SK-N-SH (cell line): ENCODE results near the gene REV1.

Experiments used
- CTCF ChIP-seq: fragments of 200-600 bp; sonication (generic); IDR thresholded peaks from 2 replicates; pipeline ENCODE4 v1.6.1; 2017; ENCODE audit warnings: antibody characterized with exemption, mild to moderate bottlenecking, moderate library complexity
- EZH2phosphoT487 ChIP-seq: fragments of 200-600 bp; sonication (generic); IDR thresholded peaks from 2 replicates; pipeline ENCODE4 v1.6.1; 2017; ENCODE audit warnings: low read depth, mixed run types, mild to moderate bottlenecking, antibody characterized with exemption, moderate library complexity, borderline replicate concordance
- FOXJ3 ChIP-seq: sonication (generic); formaldehyde crosslinking; IDR thresholded peaks from 2 replicates; pipeline ENCODE4 v1.5.1; 2020; ENCODE audit warnings: mild to moderate bottlenecking, missing genetic modification reagents
- GABPA ChIP-seq: IDR thresholded peaks from 2 replicates; pipeline ENCODE4 v1.4.0; 2012; ENCODE audit warnings: low read depth, mild to moderate bottlenecking
- NFIC ChIP-seq: IDR thresholded peaks from 2 replicates; pipeline ENCODE4 v1.4.0; 2012; ENCODE audit warnings: borderline replicate concordance
- NRF1 ChIP-seq: IDR thresholded peaks from 2 replicates; pipeline ENCODE4 v1.6.1; 2012; ENCODE audit warnings: low read depth, mild to moderate bottlenecking, low read length
- RCOR1 ChIP-seq: fragments of 150-350 bp; IDR thresholded peaks from 2 replicates; pipeline ENCODE4 v1.6.1; 2017; ENCODE audit warnings: antibody characterized with exemption, low read length
- REST ChIP-seq: IDR thresholded peaks from 2 replicates; pipeline ENCODE4 v1.6.1; 2012; ENCODE audit warnings: mild to moderate bottlenecking, low read depth, low read length, moderate library complexity
- USF2 ChIP-seq: fragments of 150-350 bp; IDR thresholded peaks from 2 replicates; pipeline ENCODE4 v1.6.1; 2017; ENCODE audit warnings: antibody characterized with exemption, low read length, low read depth, borderline replicate concordance
- TF ChIP-seq, protein P1 (sequence below): IDR thresholded peaks from 2 replicates; pipeline ENCODE4 v1.4.0; 2012; ENCODE audit warnings: low read depth
- TF ChIP-seq, protein P2 (sequence below): IDR thresholded peaks from 2 replicates; pipeline ENCODE4 v1.4.0; 2012; ENCODE audit warnings: low read depth, borderline replicate concordance

GRCh38 chr2:99520195-99520594 lies 30.4 kb upstream of the REV1 start:
- TF ChIP-seq RCOR1 (no peak), NFIC (no peak), USF2 (no peak), REST (no peak), FOXJ3 (no peak), CTCF (no peak), EZH2phosphoT487 (no peak), NRF1 (no peak), GABPA (no peak)
- TF ChIP-seq, protein P1, sequence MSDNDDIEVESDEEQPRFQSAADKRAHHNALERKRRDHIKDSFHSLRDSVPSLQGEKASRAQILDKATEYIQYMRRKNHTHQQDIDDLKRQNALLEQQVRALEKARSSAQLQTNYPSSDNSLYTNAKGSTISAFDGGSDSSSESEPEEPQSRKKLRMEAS: no peak
- TF ChIP-seq, protein P2, sequence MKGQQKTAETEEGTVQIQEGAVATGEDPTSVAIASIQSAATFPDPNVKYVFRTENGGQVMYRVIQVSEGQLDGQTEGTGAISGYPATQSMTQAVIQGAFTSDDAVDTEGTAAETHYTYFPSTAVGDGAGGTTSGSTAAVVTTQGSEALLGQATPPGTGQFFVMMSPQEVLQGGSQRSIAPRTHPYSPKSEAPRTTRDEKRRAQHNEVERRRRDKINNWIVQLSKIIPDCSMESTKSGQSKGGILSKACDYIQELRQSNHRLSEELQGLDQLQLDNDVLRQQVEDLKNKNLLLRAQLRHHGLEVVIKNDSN: no peak
